ENCODE results near the gene UBE2C. TPM values are rescaled to one million over a fixed set of nuclear protein-coding genes. Genes with fewer than 3 reads are reported as not detected.
A peak's percentile ranks its signal among the peaks of the same experiment; 100 is the strongest.

Gene UBE2C
- total and polyA plus RNA-seq, 2 donors (not counting 1 experiment from before 2014, with no cell fraction given) = 0.54 to 2.4 TPM

DNA sequence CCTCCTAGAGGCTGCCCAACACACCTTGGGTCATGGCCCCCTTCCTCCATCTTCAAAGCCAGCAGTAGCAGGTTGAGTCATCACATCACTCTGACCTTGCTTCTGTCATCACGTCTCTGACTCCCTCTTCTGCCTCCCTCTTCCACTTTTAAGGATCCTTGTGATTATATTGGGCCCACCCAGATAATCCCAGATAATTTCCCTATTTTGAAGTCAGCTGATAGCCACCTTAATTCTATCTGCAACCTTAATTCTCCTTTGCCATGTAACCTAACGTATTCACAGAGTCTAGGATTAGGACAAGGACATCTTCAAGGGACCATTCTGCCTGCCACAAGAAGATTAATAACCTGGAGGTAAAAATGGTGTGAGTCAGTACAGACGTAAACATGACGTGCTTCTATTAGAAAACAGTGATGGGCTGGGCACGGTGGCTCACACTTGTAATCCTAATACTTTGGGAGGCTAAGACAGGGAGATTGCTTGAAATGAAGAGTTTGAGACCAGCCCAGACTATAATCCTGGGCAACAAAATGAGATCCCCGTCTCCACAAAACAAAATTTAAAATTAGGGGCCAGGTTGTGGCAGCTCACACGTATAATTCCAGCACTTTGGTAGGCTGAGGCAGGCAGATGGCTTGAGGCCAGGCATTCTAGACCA, 48.2 kb downstream of the UBE2C start:
- POLR2A ChIA-PET = interaction anchor here (0.6 kb wide), 2 partner anchors 49 to 60 kb away, joined by 3 to 9 read pairs; no protein-coding TSS in a partner anchor
- Histone ChIP-seq H2AFZ (ENCODE audit: insufficient read depth, low read depth, low read length, poor library complexity, severe bottlenecking) (no peak overlapping the region), H3K9me3 (ENCODE audit: control extremely low read depth in 1 of 3, control insufficient read depth in 2 of 3, insufficient read depth in 1 of 3, low read length in 2 of 3) (peaks cover 0 to 3% (median 0%) of the 10 kb centered on the region in 3 donors), H3K4me1 (ENCODE audit: control insufficient read depth in 2 of 2, insufficient read depth in 2 of 2, low read length in 2 of 2) (peaks cover 18 to 22% of the 10 kb centered on the region in 2 donors), H3K9ac (ENCODE audit: low read length) (no peak overlapping the region), H4K20me1 (ENCODE audit: control insufficient read depth, insufficient read depth, low read length, poor library complexity, severe bottlenecking) (no peaks in the 10 kb centered on the region), H3K27ac (ENCODE audit: low read length in 2 of 2) (no peak overlapping the region), H3K4me3 (ENCODE audit: control extremely low read depth in 1 of 5, extremely low read depth in 1 of 5, insufficient read depth in 1 of 5, low read depth in 2 of 5, low read length in 4 of 5) (no peak overlapping the region), H3K79me2 (ENCODE audit: control insufficient read depth, insufficient read depth, low read length) (peaks cover 57% of the 10 kb centered on the region), H3K4me2 (replicated peaks; ENCODE audit: low read depth, low read length, poor library complexity, severe bottlenecking) (no peak overlapping the region), H3K27me3 (replicated peaks in 1 of 4; ENCODE audit: control extremely low read depth in 1 of 4, control insufficient read depth in 3 of 4, insufficient read depth in 4 of 4, low read length in 3 of 4) (no peaks in the 10 kb centered on the region), H3K36me3 (replicated peaks in 1 of 2; ENCODE audit: control extremely low read depth in 1 of 2, control insufficient read depth in 1 of 2, extremely low read depth in 1 of 2, insufficient read depth in 2 of 2, low read length in 1 of 2) (no peaks in the 10 kb centered on the region)
- DNase-seq = no peak
- no peaks in the 10 kb centered on the region for H3K9me3 Mint-ChIP-seq (ENCODE audit: insufficient read depth)
- no peak for ATAC-seq (ENCODE audit: low read depth)
- H3K4me3 Mint-ChIP-seq = peak overlapping the region; percentile 32
- H3K4me1 Mint-ChIP-seq = peaks cover 29% of the 10 kb centered on the region
- CTCF ChIA-PET = interaction anchor here (1.2 to 1.6 kb wide), 2 partner anchors 29 to 62 kb away, joined by 4 to 6 read pairs; no protein-coding TSS in a partner anchor
- intact Hi-C loops (cut with micrococcal nuclease) = no loop called here
- no peak overlapping the region for H3K27ac Mint-ChIP-seq
- H3K27me3 Mint-ChIP-seq = no peaks in the 10 kb centered on the region
- TF ChIP-seq, protein P1, sequence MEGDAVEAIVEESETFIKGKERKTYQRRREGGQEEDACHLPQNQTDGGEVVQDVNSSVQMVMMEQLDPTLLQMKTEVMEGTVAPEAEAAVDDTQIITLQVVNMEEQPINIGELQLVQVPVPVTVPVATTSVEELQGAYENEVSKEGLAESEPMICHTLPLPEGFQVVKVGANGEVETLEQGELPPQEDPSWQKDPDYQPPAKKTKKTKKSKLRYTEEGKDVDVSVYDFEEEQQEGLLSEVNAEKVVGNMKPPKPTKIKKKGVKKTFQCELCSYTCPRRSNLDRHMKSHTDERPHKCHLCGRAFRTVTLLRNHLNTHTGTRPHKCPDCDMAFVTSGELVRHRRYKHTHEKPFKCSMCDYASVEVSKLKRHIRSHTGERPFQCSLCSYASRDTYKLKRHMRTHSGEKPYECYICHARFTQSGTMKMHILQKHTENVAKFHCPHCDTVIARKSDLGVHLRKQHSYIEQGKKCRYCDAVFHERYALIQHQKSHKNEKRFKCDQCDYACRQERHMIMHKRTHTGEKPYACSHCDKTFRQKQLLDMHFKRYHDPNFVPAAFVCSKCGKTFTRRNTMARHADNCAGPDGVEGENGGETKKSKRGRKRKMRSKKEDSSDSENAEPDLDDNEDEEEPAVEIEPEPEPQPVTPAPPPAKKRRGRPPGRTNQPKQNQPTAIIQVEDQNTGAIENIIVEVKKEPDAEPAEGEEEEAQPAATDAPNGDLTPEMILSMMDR (IDR thresholded peaks at IDR 0.05) = no peak
- no peak for TF ChIP-seq EZH2 (IDR thresholded peaks at IDR 0.05; ENCODE audit: borderline replicate concordance, insufficient read depth, low read depth, low read length, poor library complexity, severe bottlenecking)
- 90% methylated on average over 5 of the region's 7 CpGs for WGBS (ENCODE audit: insufficient coverage)
